ENCODE measurements around the gene RARB. TPM values are rescaled to one million over a fixed set of nuclear protein-coding genes. Genes with fewer than 3 reads are reported as not detected.

RARB gene
- total and polyA plus RNA-seq, 2 donors (not counting 3 experiments of a cell fraction or from before 2014, with no cell fraction given): 15.3 to 23.4 TPM

DNA sequence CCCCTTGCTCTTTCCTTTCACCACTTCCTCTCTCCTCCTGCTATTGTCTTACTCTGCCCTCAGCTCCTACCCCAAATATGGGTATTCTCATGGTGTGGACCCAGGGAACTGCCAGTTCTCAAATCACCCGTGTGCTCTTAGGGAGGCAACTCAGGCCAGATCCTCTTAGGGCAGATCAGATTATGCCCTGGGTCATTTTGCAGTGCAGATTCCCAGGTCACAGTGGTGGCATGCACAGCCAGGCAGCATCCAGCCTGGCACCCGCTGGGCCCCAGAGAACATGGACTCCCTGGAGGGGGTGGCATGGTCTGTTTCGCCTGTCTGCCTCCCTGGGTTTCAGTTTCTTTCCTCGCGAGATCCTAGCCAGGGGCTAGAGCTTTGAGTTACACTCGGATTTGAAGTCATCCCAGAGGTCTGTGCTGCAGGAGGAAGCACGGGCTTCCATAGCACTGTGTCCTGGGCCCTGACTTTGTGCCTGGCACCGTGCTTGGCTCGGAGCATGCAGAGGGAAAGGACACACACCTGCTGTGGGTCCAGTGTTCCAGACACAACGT, 140.5 kb downstream of the RARB start:
- H3K9me1 ChIP-seq (replicated peaks; ENCODE audit: control insufficient read depth, extremely low read depth, insufficient read depth, low read length): no peaks in the 10 kb centered on the region
- CTCF ChIA-PET: interaction anchor here (1.0 to 1.9 kb wide), 2 partner anchors 13 to 25 kb away, joined by 3 to 4 read pairs; no protein-coding TSS in a partner anchor

More for the DNA sequence above, 140.5 kb downstream of the RARB start:
- FAIRE-seq: no peak
- Histone ChIP-seq H3K27ac (ENCODE audit: insufficient read depth, low read depth, low read length) (no peak overlapping the region), H3K9me3 (replicated peaks; ENCODE audit: control insufficient read depth, insufficient read depth, low read length) (no peaks in the 10 kb centered on the region), H3K9ac (replicated peaks; ENCODE audit: extremely low read depth, insufficient read depth, low read length) (no peak overlapping the region), H3K4me1 (ENCODE audit: control insufficient read depth, extremely low read depth, insufficient read depth, low read length) (no peaks in the 10 kb centered on the region), H4K20me1 (replicated peaks; ENCODE audit: control insufficient read depth, extremely low read depth, insufficient read depth, low read length) (no peaks in the 10 kb centered on the region), H3K27me3 (ENCODE audit: control insufficient read depth in 2 of 2, insufficient read depth in 2 of 2, low read length in 2 of 2) (no peaks in the 10 kb centered on the region), H3K36me3 (ENCODE audit: control insufficient read depth in 2 of 2, extremely low read depth in 1 of 2, insufficient read depth in 2 of 2, low read length in 2 of 2) (peaks cover 0 to 9% of the 10 kb centered on the region in 2 experiments), H3K79me2 (ENCODE audit: control insufficient read depth, insufficient read depth, low read length) (no peaks in the 10 kb centered on the region), H3K4me3 (replicated peaks in 1 of 3; ENCODE audit: insufficient read depth in 1 of 3, low read depth in 1 of 3, low read length in 3 of 3) (no peak overlapping the region), H2AFZ (ENCODE audit: low read depth, low read length) (no peak overlapping the region), H3K4me2 (ENCODE audit: insufficient read depth, low read length) (no peak overlapping the region)
- TF ChIP-seq POLR2A (IDR thresholded peaks at IDR 0.05; ENCODE audit: low read depth, low read length): no peak
- TF ChIP-seq JUN (IDR thresholded peaks at IDR 0.05; ENCODE audit: borderline replicate concordance, insufficient read depth, insufficient read length, low read depth): no peak
- no peak for TF ChIP-seq POLR2AphosphoS5 (IDR thresholded peaks at IDR 0.05; ENCODE audit: insufficient read depth, low read depth, low read length)
- no peak for TF ChIP-seq GATA2 (IDR thresholded peaks at IDR 0.05; ENCODE audit: insufficient read depth, insufficient read length, low read depth, low read length)
- TF ChIP-seq MYC (IDR thresholded peaks at IDR 0.05; ENCODE audit: low read depth, low read length): no peak
- TF ChIP-seq EZH2 (IDR thresholded peaks at IDR 0.05; ENCODE audit: borderline replicate concordance, low read depth, low read length, severe bottlenecking): no peak
- no peak for TF ChIP-seq FOS (IDR thresholded peaks at IDR 0.05; ENCODE audit: borderline replicate concordance, insufficient read depth, low read length)
- TF ChIP-seq, protein P1, sequence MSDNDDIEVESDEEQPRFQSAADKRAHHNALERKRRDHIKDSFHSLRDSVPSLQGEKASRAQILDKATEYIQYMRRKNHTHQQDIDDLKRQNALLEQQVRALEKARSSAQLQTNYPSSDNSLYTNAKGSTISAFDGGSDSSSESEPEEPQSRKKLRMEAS (IDR thresholded peaks at IDR 0.05; ENCODE audit: insufficient read depth, insufficient read length): no peak
- TF ChIP-seq, protein P2, sequence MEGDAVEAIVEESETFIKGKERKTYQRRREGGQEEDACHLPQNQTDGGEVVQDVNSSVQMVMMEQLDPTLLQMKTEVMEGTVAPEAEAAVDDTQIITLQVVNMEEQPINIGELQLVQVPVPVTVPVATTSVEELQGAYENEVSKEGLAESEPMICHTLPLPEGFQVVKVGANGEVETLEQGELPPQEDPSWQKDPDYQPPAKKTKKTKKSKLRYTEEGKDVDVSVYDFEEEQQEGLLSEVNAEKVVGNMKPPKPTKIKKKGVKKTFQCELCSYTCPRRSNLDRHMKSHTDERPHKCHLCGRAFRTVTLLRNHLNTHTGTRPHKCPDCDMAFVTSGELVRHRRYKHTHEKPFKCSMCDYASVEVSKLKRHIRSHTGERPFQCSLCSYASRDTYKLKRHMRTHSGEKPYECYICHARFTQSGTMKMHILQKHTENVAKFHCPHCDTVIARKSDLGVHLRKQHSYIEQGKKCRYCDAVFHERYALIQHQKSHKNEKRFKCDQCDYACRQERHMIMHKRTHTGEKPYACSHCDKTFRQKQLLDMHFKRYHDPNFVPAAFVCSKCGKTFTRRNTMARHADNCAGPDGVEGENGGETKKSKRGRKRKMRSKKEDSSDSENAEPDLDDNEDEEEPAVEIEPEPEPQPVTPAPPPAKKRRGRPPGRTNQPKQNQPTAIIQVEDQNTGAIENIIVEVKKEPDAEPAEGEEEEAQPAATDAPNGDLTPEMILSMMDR (IDR thresholded peaks at IDR 0.05; ENCODE audit: extremely low read depth in 1 of 2, insufficient read depth in 1 of 2, low read depth in 1 of 2, low read length in 2 of 2): no peak
- no peak for DNase-seq (ENCODE audit: low read depth, low spot score)
- intact Hi-C loops (cut with micrococcal nuclease): no loop called here
- no TSS peak for BruUV-seq (replicated peaks)
- dilution Hi-C loops (cut with MboI; ENCODE audit: extremely low pct_ligation_motif_present, low sequenced_read_pairs): no loop called here
- POLR2A ChIA-PET: no interaction called here
